Mucosa of rectum (tissue), 2 donors: Measurements from ENCODE around the gene ERMAP.

ENCODE experiments used
- H3K27ac ChIP-seq, 2 donors: one replicate each; pipeline ENCODE4 v1.7.0; 2013; ENCODE audit warnings: inconsistent platforms in 2 of 2, low read depth in 2 of 2, low read length in 2 of 2
- H3K27me3 ChIP-seq, 2 donors: one replicate each; pipeline ENCODE4 v1.7.0; 2013; ENCODE audit warnings: low read length in 2 of 2; ENCODE audit not compliant: control insufficient read depth in 2 of 2, insufficient read depth in 2 of 2
- H3K36me3 ChIP-seq, 2 donors: one replicate each; pipeline ENCODE4 v1.7.0; 2013; ENCODE audit warnings: low read length in 2 of 2; ENCODE audit not compliant: control insufficient read depth in 2 of 2, insufficient read depth in 2 of 2
- H3K4me1 ChIP-seq, 2 donors: one replicate each; pipeline ENCODE4 v1.7.0; 2013; ENCODE audit warnings: low read length in 2 of 2, mild to moderate bottlenecking in 1 of 2; ENCODE audit not compliant: control insufficient read depth in 2 of 2, insufficient read depth in 2 of 2
- H3K4me3 ChIP-seq, 2 donors: one replicate each; pipeline ENCODE4 v1.7.0; 2013; ENCODE audit warnings: low read length in 2 of 2
- H3K9ac ChIP-seq, 2 donors: one replicate each; pipeline ENCODE4 v1.7.0; 2013; ENCODE audit warnings: low read length in 2 of 2, low read depth in 1 of 2, mild to moderate bottlenecking in 1 of 2
- H3K9me3 ChIP-seq, 2 donors: one replicate each; pipeline ENCODE4 v1.7.0; 2013; ENCODE audit warnings: low read length in 2 of 2; ENCODE audit not compliant: control insufficient read depth in 2 of 2
- donor health status: healthy.
- donor health status: Normal muscosa, but diverticular disease.

The ERMAP gene

DNA sequence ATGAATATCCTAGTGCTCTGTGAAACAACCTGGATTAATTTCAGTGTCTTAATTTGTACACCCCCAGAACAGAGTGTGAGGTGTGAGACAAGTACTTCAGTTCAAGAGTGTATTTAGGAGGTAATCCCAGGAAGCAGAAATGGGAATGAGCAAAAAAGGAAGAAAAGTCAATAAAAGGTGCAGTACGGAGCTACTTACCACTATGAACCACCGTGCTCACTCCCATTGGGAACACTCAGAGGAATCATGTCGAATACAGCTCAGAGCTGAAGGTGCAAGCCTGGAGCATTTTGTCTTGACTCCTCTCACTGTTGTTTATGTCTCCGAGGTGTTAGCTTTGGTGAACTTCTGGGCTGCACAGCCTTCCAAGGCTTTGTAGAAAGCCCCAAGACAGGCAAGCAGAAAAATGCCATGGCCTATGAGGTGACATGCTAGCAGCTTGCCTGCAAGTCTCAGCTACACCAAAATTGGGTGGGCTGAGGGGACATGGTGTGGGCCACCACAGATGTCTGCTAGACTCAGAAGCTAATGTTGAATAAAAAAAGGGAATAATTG, 7.6 kb downstream of the ERMAP start:
- Histone ChIP-seq H3K9ac (no peak overlapping the region), H3K36me3 (peaks cover 0 to 2% of the 10 kb centered on the region in 2 donors), H3K27me3 (no peaks in the 10 kb centered on the region), H3K9me3 (no peaks in the 10 kb centered on the region), H3K27ac (no peak overlapping the region), H3K4me3 (no peak overlapping the region), H3K4me1 (peaks cover 0 to 2% of the 10 kb centered on the region in 2 donors)

GRCh38 chr1:42825036-42825851, 8.3 kb downstream of the ERMAP start:
- H3K9me3 ChIP-seq, result no peaks in the 10 kb centered on the region
- peaks cover 2 to 3% of the 10 kb centered on the region in 2 donors for H3K36me3 ChIP-seq
- no peak overlapping the region for H3K4me3 ChIP-seq
- no peaks in the 10 kb centered on the region for H3K27me3 ChIP-seq
- H3K27ac ChIP-seq, result no peak overlapping the region
- H3K4me1 ChIP-seq, result peaks cover 0 to 2% of the 10 kb centered on the region in 2 donors
- no peak overlapping the region for H3K9ac ChIP-seq

GRCh38 chr1:42830631-42831030, 13.7 kb downstream of the ERMAP start:
- H3K9ac ChIP-seq, result no peak overlapping the region
- H3K27me3 ChIP-seq, result no peaks in the 10 kb centered on the region
- H3K4me1 ChIP-seq, result no peaks in the 10 kb centered on the region
- H3K9me3 ChIP-seq, result no peaks in the 10 kb centered on the region
- H3K36me3 ChIP-seq, result peaks cover 3 to 9% of the 10 kb centered on the region in 2 donors
- H3K27ac ChIP-seq, result no peak overlapping the region
- H3K4me3 ChIP-seq, result no peak overlapping the region

DNA sequence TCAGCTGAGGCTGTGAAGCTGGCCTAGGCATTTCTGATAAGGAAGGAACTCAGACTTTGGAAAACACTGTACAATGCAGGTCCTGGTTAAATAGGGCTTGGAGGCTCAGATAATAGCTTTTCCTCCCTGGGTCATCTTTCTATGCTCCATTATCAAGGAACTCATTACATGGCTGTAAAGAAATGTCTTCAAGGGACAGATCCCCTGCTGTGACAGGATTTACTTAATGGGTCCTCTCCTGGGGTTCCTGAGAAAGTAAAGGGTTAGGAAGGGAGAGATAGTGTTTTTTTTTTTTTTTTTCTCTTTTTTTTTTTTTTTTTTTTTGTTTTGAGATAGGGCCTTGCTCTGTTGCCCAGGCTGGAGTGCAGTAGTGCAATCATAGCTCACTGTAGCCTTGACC, 14.4 kb downstream of the ERMAP start:
- Histone ChIP-seq H3K36me3 (peaks cover 3 to 9% of the 10 kb centered on the region in 2 donors), H3K9me3 (no peaks in the 10 kb centered on the region), H3K27ac (no peak overlapping the region), H3K9ac (no peak overlapping the region), H3K27me3 (no peaks in the 10 kb centered on the region), H3K4me3 (no peak overlapping the region), H3K4me1 (no peaks in the 10 kb centered on the region)

- Histone ChIP-seq H3K4me1 (no peaks in the 10 kb centered on the region), H3K4me3 (no peak overlapping the region), H3K9me3 (no peaks in the 10 kb centered on the region)
Measured at GRCh38 chr1:42832641-42833240, 15.8 kb downstream of the ERMAP start.

DNA sequence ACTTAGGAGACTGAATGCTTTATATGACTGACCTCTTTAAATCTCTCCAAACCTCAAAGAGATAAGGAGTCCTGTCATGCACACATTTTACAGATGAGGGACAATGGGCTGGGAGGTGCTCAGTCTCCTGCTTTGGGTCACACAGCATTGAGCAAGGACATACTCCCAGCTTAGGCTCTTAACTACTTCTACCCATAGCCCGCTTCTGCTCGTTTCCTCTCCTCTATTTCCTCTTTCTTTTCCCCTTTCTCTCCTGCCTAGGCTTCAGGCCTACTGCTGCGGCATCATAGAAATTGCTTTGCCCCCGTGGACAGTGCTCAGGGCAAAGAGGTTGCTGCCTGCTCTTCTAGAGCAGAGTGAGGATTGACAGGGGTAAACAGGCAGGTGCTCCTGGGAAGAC, 17.1 kb downstream of the ERMAP start:
- Histone ChIP-seq H3K27ac (no peak overlapping the region), H3K9ac (no peak overlapping the region), H3K36me3 (peaks cover 3 to 9% of the 10 kb centered on the region in 2 donors), H3K27me3 (no peaks in the 10 kb centered on the region), H3K9me3 (no peaks in the 10 kb centered on the region), H3K4me3 (no peak overlapping the region), H3K4me1 (no peaks in the 10 kb centered on the region)

More at GRCh38 chr1:42832641-42833240, 15.8 kb downstream of the ERMAP start:
- Histone ChIP-seq H3K27ac (no peak overlapping the region), H3K36me3 (peaks cover 3 to 9% of the 10 kb centered on the region in 2 donors), H3K27me3 (no peaks in the 10 kb centered on the region), H3K9ac (no peak overlapping the region)

- Histone ChIP-seq H3K27me3 (no peaks in the 10 kb centered on the region), H3K4me1 (no peaks in the 10 kb centered on the region)
Measured at GRCh38 chr1:42834803-42835202, 17.9 kb downstream of the ERMAP start.

GRCh38 chr1:42835422-42835821, 18.5 kb downstream of the ERMAP start:
- no peaks in the 10 kb centered on the region for H3K9me3 ChIP-seq
- peaks cover 0 to 9% of the 10 kb centered on the region in 2 donors for H3K36me3 ChIP-seq
- H3K4me3 ChIP-seq, result no peak overlapping the region
- no peak overlapping the region for H3K27ac ChIP-seq
- no peaks in the 10 kb centered on the region for H3K4me1 ChIP-seq
- no peak overlapping the region for H3K9ac ChIP-seq
- no peaks in the 10 kb centered on the region for H3K27me3 ChIP-seq

More at GRCh38 chr1:42834803-42835202, 17.9 kb downstream of the ERMAP start:
- no peak overlapping the region for H3K4me3 ChIP-seq
- H3K9ac ChIP-seq, result no peak overlapping the region
- peaks cover 3 to 9% of the 10 kb centered on the region in 2 donors for H3K36me3 ChIP-seq
- no peak overlapping the region for H3K27ac ChIP-seq
- no peaks in the 10 kb centered on the region for H3K9me3 ChIP-seq

DNA sequence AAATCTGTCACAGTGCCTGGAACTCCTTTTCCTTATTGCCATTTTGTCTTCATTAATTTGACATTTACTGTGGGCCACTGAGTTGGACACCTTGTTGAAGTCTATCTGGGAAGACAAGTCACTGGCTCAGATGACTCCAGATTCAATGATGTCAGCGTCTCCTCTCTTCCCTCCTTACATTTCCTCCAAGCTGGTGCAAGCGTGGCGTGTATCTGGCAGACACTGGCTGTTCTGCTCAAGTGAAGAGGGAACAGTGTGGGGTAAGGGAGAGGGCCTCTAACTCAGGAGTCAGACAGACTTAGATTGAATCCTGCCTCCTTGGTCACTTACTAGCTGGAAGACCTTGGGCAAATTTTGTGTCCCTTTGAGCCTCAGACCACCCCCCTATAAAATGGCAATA, 20.8 kb downstream of the ERMAP start:
- H3K9me3 ChIP-seq, result no peaks in the 10 kb centered on the region
- H3K27me3 ChIP-seq, result no peaks in the 10 kb centered on the region
- peaks cover 0 to 9% of the 10 kb centered on the region in 2 donors for H3K36me3 ChIP-seq
- H3K27ac ChIP-seq, result peak overlapping the region in 1 of 2 donors; percentile 27
- H3K4me3 ChIP-seq, result no peak overlapping the region
- no peak overlapping the region for H3K9ac ChIP-seq
- no peaks in the 10 kb centered on the region for H3K4me1 ChIP-seq

- no peaks in the 10 kb centered on the region for H3K9me3 ChIP-seq
- no peaks in the 10 kb centered on the region for H3K4me1 ChIP-seq
- H3K27me3 ChIP-seq, result no peaks in the 10 kb centered on the region
- H3K9ac ChIP-seq, result no peak overlapping the region
- H3K36me3 ChIP-seq, result peaks cover 0 to 11% of the 10 kb centered on the region in 2 donors
- H3K4me3 ChIP-seq, result no peak overlapping the region
- H3K27ac ChIP-seq, result peak overlapping the region in 1 of 2 donors; percentile 27
Measured at GRCh38 chr1:42838482-42839190, 21.7 kb downstream of the ERMAP start.
